GM12891 (cell line): Measurements from ENCODE around the gene ZNF644.

Source experiments
- POLR2A ChIP-seq: IDR thresholded peaks from 2 replicates; pipeline ENCODE4 v1.6.1; 2011; ENCODE audit warnings: low read depth, low read length, control low read depth
- SPI1 ChIP-seq: IDR thresholded peaks from 2 replicates; pipeline ENCODE4 v1.6.1; 2011; ENCODE audit warnings: low read depth, low read length, control low read depth
- TAF1 ChIP-seq: IDR thresholded peaks from 2 replicates; pipeline ENCODE4 v1.6.1; 2011; ENCODE audit warnings: low read depth, low read length, control low read depth

GRCh38 chr1:90995311-90995894, 26.4 kb downstream of the ZNF644 start:
- TF ChIP-seq TAF1 (no peak), SPI1 (no peak), POLR2A (no peak)
